Measurements from ENCODE around the gene SCGB3A2. TPM values are rescaled to one million over a fixed set of nuclear protein-coding genes. Genes with fewer than 3 reads are reported as not detected.

SCGB3A2 gene
- total RNA-seq, result not detected in 2 replicates

- Mint-ChIP-seq H3K27me3 (peaks cover 3% of the 10 kb centered on the region), H3K36me3 (ENCODE audit: low read depth) (no peaks in the 10 kb centered on the region), H3K4me1 (no peaks in the 10 kb centered on the region), H3K27ac (no peak within 1 kb of the TSS), H3K4me3 (no peak within 1 kb of the TSS), H3K9me3 (no peaks in the 10 kb centered on the region)
- intact Hi-C loops (cut with micrococcal nuclease), result no loop called here
- DNase-seq, result no peak
These were observed at the start of gene SCGB3A2 for GRCh38 chr5:147878066-147878759. Gene SCGB3A2 (plus strand): TSS chr5:147878711. CDS start chr5:147878804, 93 bp downstream.

- intact Hi-C loops (cut with micrococcal nuclease), result no loop called here
- DNase-seq, result no peak
- Mint-ChIP-seq H3K9me3 (no peaks in the 10 kb centered on the region), H3K36me3 (ENCODE audit: low read depth) (no peaks in the 10 kb centered on the region), H3K27ac (no peak overlapping the region), H3K4me1 (no peaks in the 10 kb centered on the region), H3K4me3 (no peak overlapping the region), H3K27me3 (peaks cover 17% of the 10 kb centered on the region)
These were observed 48.5 kb upstream of the SCGB3A2 start for GRCh38 chr5:147830035-147830434.

- no peaks in the 10 kb centered on the region for H3K4me1 Mint-ChIP-seq
- intact Hi-C loops (cut with micrococcal nuclease), result no loop called here
- no peaks in the 10 kb centered on the region for H3K36me3 Mint-ChIP-seq (ENCODE audit: low read depth)
- no peaks in the 10 kb centered on the region for H3K9me3 Mint-ChIP-seq
- H3K27ac Mint-ChIP-seq, result no peak within 1 kb of the TSS
- no peak for DNase-seq
- peaks cover 17% of the 10 kb centered on the region for H3K27me3 Mint-ChIP-seq
- no peak within 1 kb of the TSS for H3K4me3 Mint-ChIP-seq
These were observed 47.0 kb upstream of the SCGB3A2 start, which contains the start of gene SPINK1 for GRCh38 chr5:147831465-147831864. Gene SPINK1 (minus strand): TSS chr5:147831671. CDS start chr5:147831577, 94 bp downstream.

GRCh38 chr5:147832541-147832940 lies 46.0 kb upstream of the SCGB3A2 start:
- H3K27ac Mint-ChIP-seq, result no peak overlapping the region
- no peaks in the 10 kb centered on the region for H3K36me3 Mint-ChIP-seq (ENCODE audit: low read depth)
- peaks cover 17% of the 10 kb centered on the region for H3K27me3 Mint-ChIP-seq
- no peak for DNase-seq
- intact Hi-C loops (cut with micrococcal nuclease), result no loop called here
- no peak overlapping the region for H3K4me3 Mint-ChIP-seq
- no peaks in the 10 kb centered on the region for H3K9me3 Mint-ChIP-seq
- H3K4me1 Mint-ChIP-seq, result no peaks in the 10 kb centered on the region

GRCh38 chr5:147835386-147835798 lies 43.1 kb upstream of the SCGB3A2 start:
- Mint-ChIP-seq H3K4me3 (no peak overlapping the region), H3K9me3 (no peaks in the 10 kb centered on the region), H3K36me3 (ENCODE audit: low read depth) (no peaks in the 10 kb centered on the region), H3K27ac (no peak overlapping the region), H3K27me3 (peaks cover 14% of the 10 kb centered on the region), H3K4me1 (no peaks in the 10 kb centered on the region)
- DNase-seq, result no peak
- intact Hi-C loops (cut with micrococcal nuclease), result no loop called here

GRCh38 chr5:147836439-147836838 lies 42.1 kb upstream of the SCGB3A2 start:
- intact Hi-C loops (cut with micrococcal nuclease), result no loop called here
- no peak for DNase-seq

GRCh38 chr5:147842869-147843268 lies 35.6 kb upstream of the SCGB3A2 start:
- H3K4me3 Mint-ChIP-seq, result no peak overlapping the region
- intact Hi-C loops (cut with micrococcal nuclease), result no loop called here
- no peaks in the 10 kb centered on the region for H3K9me3 Mint-ChIP-seq

More at GRCh38 chr5:147836439-147836838, 42.1 kb upstream of the SCGB3A2 start:
- no peak overlapping the region for H3K27ac Mint-ChIP-seq
- H3K36me3 Mint-ChIP-seq (ENCODE audit: low read depth), result no peaks in the 10 kb centered on the region
- H3K9me3 Mint-ChIP-seq, result no peaks in the 10 kb centered on the region
- H3K4me3 Mint-ChIP-seq, result no peak overlapping the region
- peaks cover 11% of the 10 kb centered on the region for H3K27me3 Mint-ChIP-seq
- H3K4me1 Mint-ChIP-seq, result no peaks in the 10 kb centered on the region

GRCh38 chr5:147844846-147845245 lies 33.7 kb upstream of the SCGB3A2 start:
- no peak overlapping the region for H3K27ac Mint-ChIP-seq
- intact Hi-C loops (cut with micrococcal nuclease), result no loop called here
- no peaks in the 10 kb centered on the region for H3K4me1 Mint-ChIP-seq
- no peak overlapping the region for H3K4me3 Mint-ChIP-seq
- DNase-seq, result no peak
- H3K36me3 Mint-ChIP-seq (ENCODE audit: low read depth), result no peaks in the 10 kb centered on the region
- H3K9me3 Mint-ChIP-seq, result no peaks in the 10 kb centered on the region
- no peaks in the 10 kb centered on the region for H3K27me3 Mint-ChIP-seq

More at GRCh38 chr5:147842869-147843268, 35.6 kb upstream of the SCGB3A2 start:
- Mint-ChIP-seq H3K36me3 (ENCODE audit: low read depth) (no peaks in the 10 kb centered on the region), H3K27ac (no peak overlapping the region), H3K4me1 (no peaks in the 10 kb centered on the region), H3K27me3 (peaks cover 3% of the 10 kb centered on the region)
- no peak for DNase-seq

GRCh38 chr5:147845618-147846017 lies 32.9 kb upstream of the SCGB3A2 start:
- H3K4me3 Mint-ChIP-seq, result no peak overlapping the region
- H3K4me1 Mint-ChIP-seq, result no peaks in the 10 kb centered on the region
- DNase-seq, result no peak
- intact Hi-C loops (cut with micrococcal nuclease), result no loop called here
- no peaks in the 10 kb centered on the region for H3K27me3 Mint-ChIP-seq
- no peak overlapping the region for H3K27ac Mint-ChIP-seq
- H3K9me3 Mint-ChIP-seq, result no peaks in the 10 kb centered on the region
- H3K36me3 Mint-ChIP-seq (ENCODE audit: low read depth), result no peaks in the 10 kb centered on the region

- no peak overlapping the region for H3K27ac Mint-ChIP-seq
- peaks cover 5% of the 10 kb centered on the region for H3K27me3 Mint-ChIP-seq
- no peaks in the 10 kb centered on the region for H3K36me3 Mint-ChIP-seq (ENCODE audit: low read depth)
- intact Hi-C loops (cut with micrococcal nuclease), result no loop called here
- H3K4me1 Mint-ChIP-seq, result no peaks in the 10 kb centered on the region
- H3K4me3 Mint-ChIP-seq, result no peak overlapping the region
- DNase-seq, result no peak
- no peaks in the 10 kb centered on the region for H3K9me3 Mint-ChIP-seq
These were observed 29.3 kb upstream of the SCGB3A2 start for GRCh38 chr5:147849226-147849625.

- H3K9me3 Mint-ChIP-seq, result no peaks in the 10 kb centered on the region
- no peak overlapping the region for H3K27ac Mint-ChIP-seq
- H3K36me3 Mint-ChIP-seq (ENCODE audit: low read depth), result no peaks in the 10 kb centered on the region
- no peaks in the 10 kb centered on the region for H3K4me1 Mint-ChIP-seq
- intact Hi-C loops (cut with micrococcal nuclease), result loop anchor here (10.0 kb wide), 1 partner anchor 523 kb away; no protein-coding TSS in a partner anchor
- no peak overlapping the region for H3K4me3 Mint-ChIP-seq
- peaks cover 8% of the 10 kb centered on the region for H3K27me3 Mint-ChIP-seq
- no peak for DNase-seq
These were observed 26.9 kb upstream of the SCGB3A2 start for GRCh38 chr5:147851578-147851977.

GRCh38 chr5:147852365-147852764 lies 26.1 kb upstream of the SCGB3A2 start:
- Mint-ChIP-seq H3K4me1 (no peaks in the 10 kb centered on the region), H3K36me3 (ENCODE audit: low read depth) (no peaks in the 10 kb centered on the region), H3K27ac (no peak overlapping the region), H3K27me3 (peaks cover 8% of the 10 kb centered on the region), H3K9me3 (no peaks in the 10 kb centered on the region), H3K4me3 (no peak overlapping the region)
- intact Hi-C loops (cut with micrococcal nuclease), result loop anchor here (10.0 kb wide), 1 partner anchor 522 kb away; no protein-coding TSS in a partner anchor
- no peak for DNase-seq

- H3K36me3 Mint-ChIP-seq (ENCODE audit: low read depth), result no peaks in the 10 kb centered on the region
- intact Hi-C loops (cut with micrococcal nuclease), result loop anchor here (10.0 kb wide), 1 partner anchor 521 kb away; no protein-coding TSS in a partner anchor
- H3K27ac Mint-ChIP-seq, result no peak overlapping the region
- H3K9me3 Mint-ChIP-seq, result no peaks in the 10 kb centered on the region
- H3K27me3 Mint-ChIP-seq, result peaks cover 13% of the 10 kb centered on the region
- no peak overlapping the region for H3K4me3 Mint-ChIP-seq
- no peaks in the 10 kb centered on the region for H3K4me1 Mint-ChIP-seq
- no peak for DNase-seq
These were observed 25.0 kb upstream of the SCGB3A2 start for GRCh38 chr5:147853372-147853987.

- no peaks in the 10 kb centered on the region for H3K36me3 Mint-ChIP-seq (ENCODE audit: low read depth)
These were observed 24.2 kb upstream of the SCGB3A2 start for GRCh38 chr5:147854331-147854730.

More at GRCh38 chr5:147854331-147854730, 24.2 kb upstream of the SCGB3A2 start:
- DNase-seq, result no peak
- H3K4me1 Mint-ChIP-seq, result no peaks in the 10 kb centered on the region
- intact Hi-C loops (cut with micrococcal nuclease), result loop anchor here (10.0 kb wide), 1 partner anchor 520 kb away; no protein-coding TSS in a partner anchor
- H3K9me3 Mint-ChIP-seq, result no peaks in the 10 kb centered on the region
- H3K4me3 Mint-ChIP-seq, result no peak overlapping the region
- peaks cover 15% of the 10 kb centered on the region for H3K27me3 Mint-ChIP-seq
- no peak overlapping the region for H3K27ac Mint-ChIP-seq

Measured in activated CD4-positive, alpha-beta T cell treated with anti-CD3 and anti-CD28 coated beads, Interleukin-2, amount 10 ng/mL, durations not matched to agents 24 days and 14 days (primary cell).